SU-DHL-6 (cell line): Measurements from ENCODE around the gene RHBDF2.

ENCODE experiments used
- H2AFZ ChIP-seq: fragments of 200-600 bp; sonication (generic); 2 replicates; pipeline ENCODE4 v1.6.1; 2014; ENCODE audit warnings: low read depth, mild to moderate bottlenecking, moderate library complexity, mixed read lengths, antibody characterized with exemption, low read length; ENCODE audit not compliant: severe bottlenecking
- H3F3A ChIP-seq: fragments of 200-600 bp; shearing (Covaris generic); 2 replicates; pipeline ENCODE4 v1.6.0; 2016; ENCODE audit warnings: antibody characterized with exemption, mild to moderate bottlenecking; ENCODE audit not compliant: insufficient read depth
- H3K27ac ChIP-seq: fragments of 200-600 bp; sonication (generic); 2 replicates; pipeline ENCODE4 v1.5.1; 2016; ENCODE audit warnings: low read depth, mild to moderate bottlenecking, low read length, moderate library complexity, mixed read lengths
- H3K27me3 ChIP-seq: fragments of 200-600 bp; sonication (generic), shearing (Covaris generic); 2 replicates; pipeline ENCODE4 v1.6.0; 2014; ENCODE audit warnings: mild to moderate bottlenecking, low read length
- H3K36me3 ChIP-seq: fragments of 200-600 bp; sonication (generic); 2 replicates; pipeline ENCODE4 v1.6.1; 2014; ENCODE audit warnings: mild to moderate bottlenecking, low read length, mixed read lengths
- H3K4me2 ChIP-seq: fragments of 300-600, 200-600 bp; shearing (Covaris generic), sonication (generic); 2 replicates; pipeline ENCODE4 v1.6.0; 2014; ENCODE audit warnings: low read length, low read depth, mild to moderate bottlenecking; ENCODE audit not compliant: poor library complexity, severe bottlenecking
- H3K4me3 ChIP-seq: fragments of 200-600 bp; sonication (generic); 2 replicates; pipeline ENCODE4 v1.5.1; 2014; ENCODE audit warnings: antibody characterized with exemption, low read length, mild to moderate bottlenecking, mixed read lengths; ENCODE audit not compliant: insufficient read depth, poor library complexity, severe bottlenecking
- H3K79me2 ChIP-seq: fragments of 200-600 bp; sonication (generic); 2 replicates; pipeline ENCODE4 v1.6.1; 2014; ENCODE audit warnings: mild to moderate bottlenecking, low read length, moderate library complexity; ENCODE audit not compliant: insufficient read depth
- H3K9ac ChIP-seq: fragments of 200-600 bp; sonication (generic); 2 replicates; pipeline ENCODE4 v1.7.0; 2014; ENCODE audit warnings: mild to moderate bottlenecking, low read length
- H3K9me2 ChIP-seq: fragments of 200-600 bp; sonication (generic); replicated peaks from 2 replicates; pipeline ENCODE4 v1.6.1; 2014; ENCODE audit warnings: low read length; ENCODE audit not compliant: insufficient read depth
- H3K9me3 ChIP-seq: fragments of 200-600 bp; sonication (generic); 2 replicates; pipeline ENCODE4 v1.6.1; 2014; ENCODE audit warnings: low read length, mixed read lengths; ENCODE audit not compliant: insufficient read depth
- H4K20me1 ChIP-seq: fragments of 200-600 bp; sonication (generic); 2 replicates; pipeline ENCODE4 v1.6.1; 2014; ENCODE audit warnings: low read depth, mild to moderate bottlenecking, antibody characterized with exemption, low read length, moderate library complexity, mixed read lengths
- EZH2phosphoT487 ChIP-seq: fragments of 200-600 bp; sonication (generic), shearing (Covaris generic); conservative IDR thresholded peaks from 2 replicates; pipeline ENCODE4 v1.6.1; 2018; ENCODE audit warnings: mild to moderate bottlenecking, antibody characterized with exemption, low read length, moderate library complexity, mixed read lengths
- TF ChIP-seq, protein P1 (sequence below): fragments of 200-600 bp; sonication (generic); IDR thresholded peaks from one replicate; pipeline ENCODE4 v1.5.1; 2017; ENCODE audit warnings: antibody characterized with exemption, mild to moderate bottlenecking, low read length, moderate library complexity; ENCODE audit not compliant: insufficient read depth, poor library complexity, severe bottlenecking

The RHBDF2 gene

DNA sequence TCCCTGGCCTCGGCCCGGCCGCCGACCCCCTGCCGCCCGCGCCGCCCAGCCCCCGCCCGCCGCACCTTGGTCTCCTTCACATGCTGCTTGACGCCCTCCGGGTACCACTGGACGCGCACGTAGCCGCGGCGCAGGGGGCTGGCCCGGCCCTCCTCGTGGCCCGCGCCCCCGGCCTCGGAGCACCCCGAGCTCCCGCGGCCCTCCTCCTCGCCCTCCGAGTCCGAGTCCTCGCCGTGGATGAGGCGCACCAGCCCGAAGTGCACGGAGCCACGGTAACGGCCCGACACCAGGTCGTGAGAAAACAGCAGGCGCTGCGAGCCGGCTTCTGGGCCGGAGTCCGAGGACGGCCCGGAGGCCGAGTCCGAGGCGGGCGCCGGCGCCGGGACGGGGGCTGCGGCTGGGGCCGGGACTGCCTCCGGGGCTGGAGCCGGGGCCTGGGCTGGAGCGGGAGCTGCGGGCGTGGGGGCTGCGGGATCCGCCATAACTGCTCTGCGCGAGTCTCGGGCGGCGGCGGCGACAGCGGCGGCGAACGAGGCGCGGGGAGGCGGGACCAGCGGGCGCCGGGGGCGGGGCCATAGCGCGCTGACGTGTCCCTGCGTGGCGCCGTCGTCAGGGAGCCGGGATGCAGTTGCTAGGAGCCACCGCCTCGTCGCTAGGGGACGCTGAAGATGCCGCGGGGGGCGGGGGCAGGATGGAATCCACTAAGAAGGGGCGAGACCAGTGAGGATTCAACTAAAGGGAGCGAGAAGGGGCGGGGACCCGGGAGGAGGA, 48.4 kb downstream of the RHBDF2 start, which contains the start of gene UBE2O:
TSS of gene UBE2O (minus strand) at position 493 of the 771 bp plus-strand sequence. CDS start at position 482, 11 bp downstream.
- TF ChIP-seq EZH2phosphoT487 = no peak
- TF ChIP-seq, protein P1, sequence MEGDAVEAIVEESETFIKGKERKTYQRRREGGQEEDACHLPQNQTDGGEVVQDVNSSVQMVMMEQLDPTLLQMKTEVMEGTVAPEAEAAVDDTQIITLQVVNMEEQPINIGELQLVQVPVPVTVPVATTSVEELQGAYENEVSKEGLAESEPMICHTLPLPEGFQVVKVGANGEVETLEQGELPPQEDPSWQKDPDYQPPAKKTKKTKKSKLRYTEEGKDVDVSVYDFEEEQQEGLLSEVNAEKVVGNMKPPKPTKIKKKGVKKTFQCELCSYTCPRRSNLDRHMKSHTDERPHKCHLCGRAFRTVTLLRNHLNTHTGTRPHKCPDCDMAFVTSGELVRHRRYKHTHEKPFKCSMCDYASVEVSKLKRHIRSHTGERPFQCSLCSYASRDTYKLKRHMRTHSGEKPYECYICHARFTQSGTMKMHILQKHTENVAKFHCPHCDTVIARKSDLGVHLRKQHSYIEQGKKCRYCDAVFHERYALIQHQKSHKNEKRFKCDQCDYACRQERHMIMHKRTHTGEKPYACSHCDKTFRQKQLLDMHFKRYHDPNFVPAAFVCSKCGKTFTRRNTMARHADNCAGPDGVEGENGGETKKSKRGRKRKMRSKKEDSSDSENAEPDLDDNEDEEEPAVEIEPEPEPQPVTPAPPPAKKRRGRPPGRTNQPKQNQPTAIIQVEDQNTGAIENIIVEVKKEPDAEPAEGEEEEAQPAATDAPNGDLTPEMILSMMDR = peak; percentile 69
- Histone ChIP-seq H3K79me2 (peaks cover 19% of the 10 kb centered on the region), H3K9me3 (no peaks in the 10 kb centered on the region), H3K4me3 (peak within 1 kb of the TSS; percentile 79), H3K27me3 (no peaks in the 10 kb centered on the region), H2AFZ (peak within 1 kb of the TSS; percentile 81), H3K4me2 (peak within 1 kb of the TSS; percentile 86), H3K27ac (no peak within 1 kb of the TSS), H3F3A (no peaks in the 10 kb centered on the region), H4K20me1 (0 out of 2 replicates have a peak, but pooled peaks cover 7% of the 10 kb centered on the region), H3K36me3 (no peaks in the 10 kb centered on the region), H3K9me2 (no peaks in the 10 kb centered on the region), H3K9ac (peak within 1 kb of the TSS; percentile 77)

DNA sequence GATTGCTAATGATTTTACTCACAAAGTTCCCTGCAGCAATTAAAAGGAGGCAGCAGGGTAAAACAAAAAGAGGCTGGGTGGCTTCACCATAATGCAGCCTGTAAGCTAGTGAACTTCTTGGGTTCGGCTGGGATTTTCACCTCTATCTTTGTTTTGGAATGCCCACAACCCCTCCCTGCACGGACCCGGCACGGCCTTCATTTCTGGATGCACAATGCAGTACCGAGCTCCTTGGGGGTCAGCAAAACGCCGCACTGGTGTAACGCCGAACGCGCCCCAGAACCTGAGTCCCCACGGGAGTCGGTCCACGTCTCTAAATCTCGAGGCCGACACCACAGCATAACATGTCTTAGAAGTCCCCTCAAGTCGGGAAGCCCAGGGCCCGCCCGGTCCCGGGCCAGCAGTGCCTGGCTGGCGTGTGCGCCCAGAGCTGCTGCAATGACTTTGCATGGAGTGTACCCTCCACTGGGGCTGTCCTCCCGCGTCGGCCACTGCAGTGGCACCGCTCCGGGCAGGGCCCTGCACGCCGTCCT, 49.0 kb downstream of the RHBDF2 start:
- peaks cover 24% of the 10 kb centered on the region for H3K79me2 ChIP-seq
- H3K9me2 ChIP-seq = no peaks in the 10 kb centered on the region
- H2AFZ ChIP-seq = no peak overlapping the region
- no peak overlapping the region for H3K27ac ChIP-seq
- H3K27me3 ChIP-seq = no peaks in the 10 kb centered on the region
- H3K9me3 ChIP-seq = no peaks in the 10 kb centered on the region
- H3K9ac ChIP-seq = peak overlapping the region; percentile 77
- peaks cover 7% of the 10 kb centered on the region; the same call in 1 of the 2 replicates for H4K20me1 ChIP-seq
- no peaks in the 10 kb centered on the region for H3K36me3 ChIP-seq
- H3F3A ChIP-seq = no peaks in the 10 kb centered on the region
- peak overlapping the region; percentile 86 for H3K4me2 ChIP-seq
- TF ChIP-seq, protein P1 = no peak
- no peak for TF ChIP-seq EZH2phosphoT487
- peak overlapping the region; percentile 79 for H3K4me3 ChIP-seq

DNA sequence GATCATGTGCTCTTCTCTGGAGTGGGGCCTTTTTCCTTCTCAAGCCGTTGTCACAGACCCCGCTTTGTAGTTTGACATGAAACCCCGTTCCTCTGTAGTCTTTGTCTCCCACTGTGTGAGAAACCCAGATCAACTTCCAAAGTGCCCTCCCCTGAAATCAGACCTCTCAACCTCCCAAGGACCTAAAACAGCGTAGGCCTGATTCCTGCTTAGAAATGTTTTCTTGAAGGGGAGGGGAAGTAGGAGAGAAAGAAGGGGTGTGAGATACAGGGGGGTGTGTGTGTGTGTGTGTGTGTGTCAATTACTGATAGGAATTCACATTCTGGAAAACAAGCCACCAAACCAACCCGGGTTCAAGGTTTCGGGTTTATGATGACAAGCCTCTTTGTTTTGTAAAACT, 49.7 kb downstream of the RHBDF2 start:
- H4K20me1 ChIP-seq = peaks cover 7% of the 10 kb centered on the region; the same call in 1 of the 2 replicates
- H3F3A ChIP-seq = no peaks in the 10 kb centered on the region

More for the DNA sequence above, 49.7 kb downstream of the RHBDF2 start:
- Histone ChIP-seq H3K4me2 (peak overlapping the region; percentile 86), H3K36me3 (no peaks in the 10 kb centered on the region), H2AFZ (no peak overlapping the region), H3K9me3 (no peaks in the 10 kb centered on the region), H3K9me2 (no peaks in the 10 kb centered on the region), H3K9ac (peak overlapping the region; percentile 77; the same call in 1 of the 2 replicates), H3K79me2 (peaks cover 27% of the 10 kb centered on the region), H3K27ac (no peak overlapping the region), H3K4me3 (peak overlapping the region; percentile 79), H3K27me3 (no peaks in the 10 kb centered on the region)
- no peak for TF ChIP-seq EZH2phosphoT487
- TF ChIP-seq, protein P1 = no peak
